GM23248 (cell line): ENCODE results near the gene QRICH1. TPM values are rescaled to one million over a fixed set of nuclear protein-coding genes. Genes with fewer than 3 reads are reported as not detected.

Source experiments
- DNase-seq: peaks from one replicate; pipeline ENCODE4 v3.0.0-alpha.2; 2015
- H2AFZ ChIP-seq: fragments of 200-600 bp; sonication (generic); 2 replicates; pipeline ENCODE4 v1.6.1; 2016; ENCODE audit warnings: antibody characterized with exemption
- H3F3A ChIP-seq: fragments of 200-600 bp; sonication (generic); 2 replicates; pipeline ENCODE4 v1.6.1; 2016; ENCODE audit warnings: mild to moderate bottlenecking, antibody characterized with exemption, mixed run types; ENCODE audit not compliant: insufficient read depth
- H3K27ac ChIP-seq: fragments of 200-600 bp; sonication (generic); 2 replicates; pipeline ENCODE4 v1.5.1; 2016; ENCODE audit warnings: mild to moderate bottlenecking
- H3K27me3 ChIP-seq: fragments of 200-600 bp; sonication (generic); replicated peaks from 2 replicates; pipeline ENCODE4 v1.6.1; 2016; ENCODE audit warnings: mild to moderate bottlenecking; ENCODE audit not compliant: insufficient read depth
- H3K36me3 ChIP-seq: fragments of 200-600 bp; sonication (generic); 2 replicates; pipeline ENCODE4 v1.6.1; 2016; ENCODE audit warnings: low read depth, mild to moderate bottlenecking
- H3K4me1 ChIP-seq: fragments of 200-600 bp; sonication (generic); 2 replicates; pipeline ENCODE4 v1.6.1; 2016; ENCODE audit warnings: mild to moderate bottlenecking; ENCODE audit not compliant: insufficient read depth
- H3K4me2 ChIP-seq: fragments of 200-600 bp; sonication (generic); one replicate; pipeline ENCODE4 v1.6.1; 2016; ENCODE audit warnings: mild to moderate bottlenecking; ENCODE audit not compliant: unreplicated experiment
- H3K4me3 ChIP-seq: fragments of 200-600 bp; sonication (generic); 2 replicates; pipeline ENCODE4 v1.5.1; 2016; ENCODE audit warnings: mild to moderate bottlenecking
- H3K79me2 ChIP-seq: fragments of 200-600 bp; sonication (generic); 2 replicates; pipeline ENCODE4 v1.6.1; 2016; ENCODE audit warnings: mild to moderate bottlenecking; ENCODE audit not compliant: insufficient read depth
- H3K9ac ChIP-seq: fragments of 200-600 bp; sonication (generic); 2 replicates; pipeline ENCODE4 v1.6.1; 2016; ENCODE audit warnings: mild to moderate bottlenecking
- H3K9me2 ChIP-seq: fragments of 200-600 bp; sonication (generic); 2 replicates; pipeline ENCODE4 v1.6.1; 2016; ENCODE audit warnings: mixed run types, mild to moderate bottlenecking, moderate library complexity; ENCODE audit not compliant: insufficient read depth
- H3K9me3 ChIP-seq: fragments of 200-600 bp; sonication (generic); one replicate; pipeline ENCODE4 v1.6.1; 2017; ENCODE audit warnings: low read depth
- H4K20me1 ChIP-seq: fragments of 200-600 bp; sonication (generic); 2 replicates; pipeline ENCODE4 v1.6.0; 2016; ENCODE audit not compliant: insufficient read depth
- EZH2 ChIP-seq: fragments of 200-600 bp; sonication (generic); IDR thresholded peaks from 2 replicates; pipeline ENCODE4 v1.6.1; 2018; ENCODE audit warnings: antibody characterized with exemption, mild to moderate bottlenecking; ENCODE audit not compliant: insufficient read depth, poor library complexity, severe bottlenecking
- EZH2phosphoT487 ChIP-seq: fragments of 200-600 bp; sonication (generic); IDR thresholded peaks from 2 replicates; pipeline ENCODE4 v1.6.1; 2018; ENCODE audit warnings: antibody characterized with exemption, moderate library complexity, mild to moderate bottlenecking, low read depth; ENCODE audit not compliant: insufficient read depth
- WGBS, 2 experiments: methylation state at CpG; one replicate each; pipeline ENCODE4 v1.1.6; 2015 to 2017; ENCODE audit warnings: low lambda C conversion rate in 2 of 2, low coverage in 1 of 2; ENCODE audit errors: missing lambda C conversion rate in 2 of 2; 5-methylcytosine and 5-hydroxymethylcytosine counted together
- in situ Hi-C: fragments of 300-500 bp; cut with MboI; formaldehyde crosslinking; loops from 2 replicates; pipeline ENCODE4 v1.15.0; 2020
- polyA plus RNA-seq: library from polyadenylated mRNA; unstranded; fragments of >200 nt; fragmentation: Nextera tagmentation; extraction: Ambion mirVana; gene quantifications from 2 replicates; pipeline ENCODE4 v1.2.1, GENCODE V29; 2016
- total RNA-seq: library from RNA; depleted of rRNA; stranded (reverse); fragments of >200 nt; shearing (Covaris generic); gene quantifications from 2 replicates; pipeline ENCODE4 v1.2.3, GENCODE V29; 2014; rRNA removed

The QRICH1 gene
- total RNA-seq (75.6 and 107 TPM in 2 replicates), polyA plus RNA-seq (29.0 and 29.3 TPM in 2 replicates)

GRCh38 chr3:49093853-49094767, at the start of gene QRICH1:
Gene QRICH1, minus strand, starts transcription at chr3:49094071. Its CDS starts 17,054 bp downstream, at chr3:49077017.
- no peaks in the 10 kb centered on the region for H3K9me3 ChIP-seq

GRCh38 chr3:49140080-49140479, 46.2 kb upstream of the QRICH1 start:
- in situ Hi-C loops, result no loop called here

More at GRCh38 chr3:49093853-49094767, at the start of gene QRICH1:
- Histone ChIP-seq H3K27me3 (no peaks in the 10 kb centered on the region), H2AFZ (peak within 1 kb of the TSS; percentile 57), H3K9ac (peak within 1 kb of the TSS; percentile 98), H3K9me2 (no peaks in the 10 kb centered on the region), H3K27ac (peak within 1 kb of the TSS; percentile 98), H3K79me2 (peaks cover 42% of the 10 kb centered on the region), H3K4me3 (peak within 1 kb of the TSS; percentile 91), H3K36me3 (peaks cover 7% of the 10 kb centered on the region; the same call in 1 of the 2 replicates), H4K20me1 (peaks cover 6% of the 10 kb centered on the region; the same call in 1 of the 2 replicates), H3K4me2 (peak within 1 kb of the TSS; percentile 80), H3K4me1 (peaks cover 23% of the 10 kb centered on the region), H3F3A (peaks cover 34% of the 10 kb centered on the region)
- TF ChIP-seq EZH2 (no peak), EZH2phosphoT487 (no peak)
- 1 to 2% methylated on average over 49 to 60 of the region's 65 CpGs for WGBS, 2 experiments
- peak; percentile 99 for DNase-seq
- in situ Hi-C loops, result no loop called here

GRCh38 chr3:49135499-49135898, 41.6 kb upstream of the QRICH1 start:
- Histone ChIP-seq H3F3A (peaks cover 2% of the 10 kb centered on the region; the same call in 1 of the 2 replicates), H3K27ac (no peak overlapping the region), H3K27me3 (no peaks in the 10 kb centered on the region), H3K36me3 (peaks cover 2% of the 10 kb centered on the region; the same call in 1 of the 2 replicates), H3K9ac (no peak overlapping the region), H3K9me3 (no peaks in the 10 kb centered on the region), H3K4me1 (peaks cover 13% of the 10 kb centered on the region; the same call in 1 of the 2 replicates), H3K4me2 (no peak overlapping the region), H3K9me2 (no peaks in the 10 kb centered on the region), H3K4me3 (no peak overlapping the region), H4K20me1 (no peaks in the 10 kb centered on the region), H2AFZ (no peak overlapping the region), H3K79me2 (peaks cover 23% of the 10 kb centered on the region)
- in situ Hi-C loops, result no loop called here
- peak; percentile 16 for DNase-seq
- TF ChIP-seq EZH2phosphoT487 (no peak), EZH2 (no peak)
- WGBS, 2 experiments, result 74 to 80% methylated on average over 4 of the region's 4 CpGs

More at GRCh38 chr3:49140080-49140479, 46.2 kb upstream of the QRICH1 start:
- no peaks in the 10 kb centered on the region for H3K4me1 ChIP-seq
- H3K27ac ChIP-seq, result no peak overlapping the region
- no peaks in the 10 kb centered on the region for H3K79me2 ChIP-seq
- peaks cover 4% of the 10 kb centered on the region; the same call in 1 of the 2 replicates for H3F3A ChIP-seq
- no peak overlapping the region for H3K9ac ChIP-seq
- TF ChIP-seq EZH2phosphoT487 (no peak), EZH2 (no peak)
- no peaks in the 10 kb centered on the region for H3K9me2 ChIP-seq
- H3K4me3 ChIP-seq, result no peak overlapping the region
- H3K4me2 ChIP-seq, result no peak overlapping the region
- H3K36me3 ChIP-seq, result no peaks in the 10 kb centered on the region
- no peak overlapping the region for H2AFZ ChIP-seq
- DNase-seq, result no peak
- WGBS, 2 experiments, result 51 to 71% methylated on average over 3 of the region's 3 CpGs
- no peaks in the 10 kb centered on the region for H3K27me3 ChIP-seq
- no peaks in the 10 kb centered on the region for H3K9me3 ChIP-seq
- H4K20me1 ChIP-seq, result no peaks in the 10 kb centered on the region

- Histone ChIP-seq H3K9me3 (no peaks in the 10 kb centered on the region), H3F3A (no peaks in the 10 kb centered on the region), H3K4me1 (peaks cover 13% of the 10 kb centered on the region; the same call in 1 of the 2 replicates), H3K27ac (no peak overlapping the region), H3K4me3 (peak overlapping the region; percentile 91), H4K20me1 (no peaks in the 10 kb centered on the region), H3K79me2 (peaks cover 32% of the 10 kb centered on the region), H2AFZ (no peak overlapping the region), H3K9me2 (no peaks in the 10 kb centered on the region), H3K36me3 (peaks cover 5% of the 10 kb centered on the region; the same call in 1 of the 2 replicates), H3K4me2 (no peak overlapping the region), H3K27me3 (no peaks in the 10 kb centered on the region), H3K9ac (no peak overlapping the region)
- in situ Hi-C loops, result no loop called here
- 66 to 69% methylated on average over 3 of the region's 3 CpGs for WGBS, 2 experiments
- no peak for DNase-seq
- TF ChIP-seq EZH2phosphoT487 (no peak), EZH2 (no peak)
These were observed 40.8 kb upstream of the QRICH1 start for GRCh38 chr3:49134471-49135265.
